Measurements from ENCODE around the gene GK2.

The GK2 gene

DNA sequence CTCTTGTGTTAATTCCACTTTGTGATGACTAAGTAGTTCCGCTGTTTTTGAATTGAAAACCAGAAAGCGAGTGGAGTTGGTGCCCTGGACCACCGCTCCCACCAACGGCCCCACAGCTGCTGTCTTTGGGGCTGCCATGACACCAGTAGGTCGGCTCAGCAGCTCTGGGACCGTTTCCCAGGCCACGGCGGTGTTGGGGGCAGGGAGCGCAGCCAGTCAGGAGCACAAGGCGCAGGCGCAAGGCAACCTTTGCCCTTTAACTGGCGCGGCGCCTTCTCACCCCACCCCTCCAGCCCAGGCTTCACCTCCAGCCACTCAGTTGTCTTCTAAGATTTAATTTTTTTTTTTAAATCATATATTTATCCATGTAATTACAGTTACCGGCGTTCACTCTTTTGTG, at the start of gene GK2:
TSS of gene GK2 (minus strand) at position 166 of the 400 bp plus-strand sequence. CDS start at position 138, 28 bp downstream.
- DNase-seq, result no peak

DNA sequence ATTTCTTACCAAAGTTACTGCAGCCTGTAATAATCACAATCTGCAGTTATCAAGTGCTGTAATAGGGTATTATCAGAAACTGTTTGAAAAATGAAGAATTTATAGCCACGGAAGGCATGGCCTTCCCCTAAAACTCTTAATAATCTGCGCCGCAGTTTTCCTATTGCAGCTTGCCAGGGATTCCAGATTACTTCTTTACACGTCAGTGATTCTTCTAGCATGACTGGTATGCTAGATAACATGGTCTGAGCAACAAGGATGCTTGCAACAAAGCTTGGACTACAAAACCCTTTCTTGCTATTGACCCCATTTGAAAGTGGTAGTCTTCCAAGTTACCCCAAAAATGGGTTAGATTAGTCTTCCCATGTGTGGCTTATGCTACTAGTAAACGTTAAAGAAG, 47.2 kb upstream of the GK2 start:
- no peak for DNase-seq

DNA sequence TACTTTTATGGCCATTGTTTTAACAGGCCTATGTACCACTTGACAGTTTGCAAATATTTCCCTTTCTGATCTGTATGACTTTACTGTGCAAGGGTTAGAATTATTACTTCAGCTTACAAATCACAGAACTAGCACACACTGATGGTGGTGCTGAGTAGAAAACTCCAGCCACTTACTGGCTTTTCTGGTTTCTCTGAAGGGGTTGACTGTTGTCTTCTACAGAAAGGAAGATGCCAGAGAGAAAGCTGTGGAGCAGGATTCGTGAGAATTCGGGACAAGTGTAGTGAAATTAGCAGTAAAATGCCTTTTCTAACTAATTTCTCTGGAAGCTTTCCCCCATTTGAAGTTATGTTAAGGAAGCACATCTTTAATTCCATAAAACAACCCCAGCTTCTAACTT, 46.6 kb upstream of the GK2 start:
- DNase-seq, result no peak

DNA sequence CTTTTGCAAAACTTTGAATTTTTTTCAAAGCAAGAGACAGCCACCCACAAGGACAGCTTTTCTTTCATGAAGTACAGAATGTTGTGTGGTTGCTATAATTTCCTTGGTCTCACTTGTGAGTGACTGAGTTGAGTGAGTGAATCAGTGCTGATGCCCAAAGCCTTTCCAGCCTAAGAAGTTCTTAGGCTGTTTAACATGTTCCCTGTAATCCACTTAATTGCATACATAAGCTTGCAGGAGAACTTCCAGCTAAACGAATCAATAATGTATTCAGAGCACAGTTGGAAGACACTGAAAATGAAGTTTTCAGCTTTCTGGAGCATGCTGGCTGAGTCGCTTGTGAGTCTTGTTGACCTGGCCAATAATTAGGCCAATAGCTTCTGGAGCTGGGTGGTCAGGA, 42.0 kb upstream of the GK2 start:
- DNase-seq, result no peak

DNA sequence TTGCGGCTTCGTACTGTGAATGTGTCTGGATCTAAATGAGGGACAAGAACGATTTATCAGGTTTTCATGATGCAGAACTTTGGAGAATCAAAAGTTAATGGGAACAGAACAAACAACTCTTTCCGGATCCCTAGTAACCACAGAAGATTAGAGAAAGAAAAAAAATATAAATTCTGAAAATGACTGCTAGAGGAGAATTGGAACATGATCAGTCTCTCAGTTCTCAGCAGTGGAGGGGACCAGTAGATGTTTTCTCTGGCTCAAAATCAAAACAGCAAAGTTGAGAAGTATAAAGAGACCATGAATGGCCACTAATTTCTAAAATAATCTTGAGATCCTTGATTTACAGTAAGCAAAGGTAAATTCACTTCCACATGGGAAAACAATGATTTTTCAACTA, 38.1 kb upstream of the GK2 start:
- DNase-seq, result no peak

DNA sequence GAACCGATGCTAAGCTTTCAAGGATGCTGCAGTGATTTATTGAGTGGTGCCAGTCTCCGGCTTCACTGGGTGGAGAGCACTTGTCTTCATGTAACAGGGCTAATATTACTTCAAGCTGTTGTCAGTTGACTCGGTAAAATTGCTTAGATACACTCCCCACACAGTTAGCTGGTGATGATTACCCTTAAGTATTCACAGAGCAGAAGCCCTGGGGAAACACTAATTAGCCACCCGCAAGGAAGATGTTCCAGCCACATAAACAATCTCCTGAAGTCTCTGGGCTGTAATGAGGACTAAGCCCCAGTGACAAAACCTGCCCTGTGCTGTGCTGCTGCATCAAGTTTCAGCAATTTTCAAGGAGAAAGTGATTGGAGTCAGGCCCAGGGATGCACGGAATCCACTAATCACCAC, 37.3 kb upstream of the GK2 start:
- no peak for DNase-seq

DNA sequence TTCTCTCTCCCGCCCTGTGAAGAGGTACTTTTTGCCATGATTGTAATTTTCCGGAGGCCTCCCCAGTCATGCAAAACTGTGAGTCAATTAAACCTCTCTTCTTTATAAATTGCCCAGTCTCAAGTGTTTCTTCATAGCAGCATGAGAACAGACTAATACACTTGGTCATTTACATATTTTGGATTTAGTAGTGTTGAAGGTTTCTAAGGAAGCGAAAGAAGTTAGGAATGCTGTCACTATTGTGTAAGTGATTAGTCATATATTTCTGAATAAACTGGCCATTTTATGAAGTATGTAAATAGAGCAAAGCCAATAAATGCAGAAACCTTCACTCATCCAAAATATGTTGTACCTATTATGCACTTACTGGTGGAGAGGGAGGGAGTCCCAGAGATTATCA, 34.4 kb upstream of the GK2 start:
- DNase-seq, result no peak

DNA sequence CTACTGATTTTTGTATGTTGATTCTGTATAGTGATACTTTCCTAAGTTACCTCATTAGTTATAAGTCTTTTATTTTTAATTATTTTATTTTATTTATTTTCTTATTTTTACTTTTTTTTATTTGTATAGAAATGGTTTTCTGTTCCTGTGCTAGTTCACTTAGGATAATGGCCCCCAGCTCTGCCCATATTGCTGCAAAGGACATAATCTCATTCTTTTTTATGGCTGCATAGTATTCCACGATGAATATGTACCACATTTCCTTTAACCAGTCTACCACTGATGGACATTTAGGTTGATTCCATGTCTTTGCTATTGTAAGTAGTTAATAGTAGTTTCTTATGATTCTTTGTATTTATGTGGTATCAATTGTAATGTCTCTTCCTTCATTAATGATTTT, 31.5 kb upstream of the GK2 start:
- no peak for DNase-seq

DNA sequence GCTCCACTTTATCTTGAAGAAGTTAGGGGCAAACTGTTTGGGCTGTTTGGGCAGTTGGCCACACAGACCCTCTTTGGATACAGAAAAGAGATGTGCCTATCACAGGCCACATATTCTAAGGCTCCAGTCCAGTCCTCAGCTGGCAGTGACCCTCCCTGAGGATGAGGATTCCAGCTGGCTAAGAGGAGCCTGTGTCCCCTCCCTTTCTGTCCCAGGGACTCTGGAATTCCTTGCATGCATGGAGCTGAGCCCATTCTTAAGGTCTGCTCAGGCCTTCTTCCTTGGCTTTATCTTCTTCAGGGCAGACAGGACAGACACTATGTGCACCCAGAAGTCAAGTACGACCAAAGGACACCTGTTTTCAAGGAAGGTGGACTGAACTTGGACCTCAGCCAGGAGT, 23.8 kb upstream of the GK2 start:
- no peak for DNase-seq

DNA sequence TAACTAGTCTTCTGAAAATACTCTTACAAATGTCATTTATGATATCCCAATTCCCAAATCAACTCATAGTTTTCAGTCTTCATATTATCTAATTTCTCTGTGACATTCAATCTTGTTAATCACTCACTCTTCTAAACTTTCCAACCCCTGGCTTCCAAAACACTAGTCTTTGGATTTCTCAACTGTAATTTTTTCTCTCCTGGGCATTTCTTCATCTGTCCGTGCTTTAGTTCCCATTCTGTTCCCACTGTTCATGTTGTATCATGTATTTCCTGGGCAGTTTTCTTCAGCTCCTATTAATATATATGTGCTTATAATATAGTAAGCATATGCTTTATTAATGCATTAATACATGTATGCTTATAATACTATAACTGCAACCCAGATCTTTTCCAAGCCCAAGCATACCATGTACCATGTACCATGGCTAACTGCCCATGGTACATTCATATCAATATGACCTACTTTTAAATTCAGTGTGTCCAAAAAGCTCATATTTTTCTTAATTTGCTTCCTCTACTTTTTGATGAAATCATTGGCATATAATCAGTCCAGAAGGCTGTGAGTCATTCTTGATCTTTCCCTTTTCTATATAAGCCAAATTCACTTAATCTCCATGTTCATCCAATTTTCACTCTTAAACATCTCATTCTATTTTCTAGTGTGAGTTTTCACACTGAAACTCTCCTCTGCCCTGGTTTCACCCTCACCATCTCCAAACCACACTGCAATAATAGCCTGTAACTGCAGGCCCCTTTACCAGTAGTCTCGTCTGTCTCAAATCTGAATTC, 21.3 kb upstream of the GK2 start:
- no peak for DNase-seq

DNA sequence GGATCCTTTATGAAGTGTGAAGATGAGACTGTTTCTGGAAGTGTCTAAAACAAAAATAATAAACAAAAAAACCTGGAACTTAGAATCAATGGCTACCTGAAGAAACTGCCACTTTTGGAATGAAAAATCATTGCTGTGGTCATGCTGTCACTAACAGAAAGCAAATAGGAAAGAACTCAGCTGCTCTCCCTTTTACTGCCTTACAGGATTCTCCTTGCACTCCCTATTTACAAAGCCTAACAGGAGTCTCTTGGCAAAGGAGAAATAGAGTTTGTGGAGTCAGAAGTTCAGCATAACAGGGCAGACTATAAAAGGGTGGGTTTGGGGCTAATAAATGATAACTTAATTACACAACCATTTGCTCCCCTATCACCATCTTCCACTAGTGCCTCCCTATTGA, 19.0 kb upstream of the GK2 start:
- DNase-seq, result no peak

DNA sequence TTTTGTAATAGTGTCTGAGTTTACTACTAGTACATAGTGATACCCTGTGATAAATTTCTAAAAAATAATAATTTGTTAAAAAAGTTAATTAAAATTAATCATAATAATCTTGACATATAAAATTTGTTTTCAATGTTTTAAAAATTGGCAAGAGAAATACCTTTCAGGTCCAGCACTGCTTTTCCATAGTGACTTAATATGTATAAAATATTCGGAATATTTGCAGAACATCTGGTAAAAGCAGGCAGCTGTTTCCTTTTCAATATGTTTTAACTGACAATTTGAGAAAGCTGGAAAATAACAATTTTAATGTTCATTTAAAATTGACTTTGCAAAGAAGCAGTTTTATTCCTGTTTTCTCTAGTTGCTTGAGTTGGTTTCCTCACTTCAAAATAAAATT, 17.6 kb upstream of the GK2 start:
- no peak for DNase-seq

DNA sequence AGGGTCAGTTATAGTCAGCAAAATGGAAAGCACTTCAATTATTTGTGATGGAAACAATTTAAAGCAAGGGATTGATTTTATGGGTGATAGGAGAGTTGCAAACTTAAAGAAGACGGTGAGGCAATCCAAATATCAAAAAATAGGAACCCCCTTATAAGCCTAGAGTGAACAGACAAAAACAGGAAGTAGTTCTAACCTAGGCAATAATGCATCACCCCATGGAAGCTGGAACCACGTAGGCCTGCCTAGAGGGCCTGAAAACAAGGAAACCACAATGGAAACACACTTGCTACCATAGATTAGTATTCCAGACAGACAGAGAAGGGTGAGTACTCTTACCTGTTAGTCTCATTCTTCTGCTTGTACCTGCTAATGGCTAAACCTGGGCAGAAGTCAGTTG, 13.5 kb upstream of the GK2 start:
- no peak for DNase-seq

DNA sequence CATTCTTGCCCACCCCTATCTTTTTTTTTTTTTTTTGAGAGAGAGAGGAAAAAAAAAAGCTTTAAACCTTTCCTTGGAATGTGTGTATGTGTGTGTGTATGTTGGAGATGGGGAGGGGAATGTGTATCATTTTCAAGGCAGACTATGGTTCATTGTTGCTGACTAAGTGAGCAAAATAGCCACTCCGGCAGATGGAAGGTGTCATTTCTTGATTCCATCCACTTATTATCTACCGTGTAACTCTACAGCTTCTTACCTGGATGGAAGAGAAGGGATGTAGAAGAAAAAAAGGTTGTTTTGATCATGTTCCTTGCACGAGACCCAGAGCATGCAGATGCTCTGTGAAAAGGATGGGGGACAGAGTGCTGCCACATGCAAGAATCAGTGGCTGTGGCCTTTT, 5.9 kb upstream of the GK2 start:
- no peak for DNase-seq

DNA sequence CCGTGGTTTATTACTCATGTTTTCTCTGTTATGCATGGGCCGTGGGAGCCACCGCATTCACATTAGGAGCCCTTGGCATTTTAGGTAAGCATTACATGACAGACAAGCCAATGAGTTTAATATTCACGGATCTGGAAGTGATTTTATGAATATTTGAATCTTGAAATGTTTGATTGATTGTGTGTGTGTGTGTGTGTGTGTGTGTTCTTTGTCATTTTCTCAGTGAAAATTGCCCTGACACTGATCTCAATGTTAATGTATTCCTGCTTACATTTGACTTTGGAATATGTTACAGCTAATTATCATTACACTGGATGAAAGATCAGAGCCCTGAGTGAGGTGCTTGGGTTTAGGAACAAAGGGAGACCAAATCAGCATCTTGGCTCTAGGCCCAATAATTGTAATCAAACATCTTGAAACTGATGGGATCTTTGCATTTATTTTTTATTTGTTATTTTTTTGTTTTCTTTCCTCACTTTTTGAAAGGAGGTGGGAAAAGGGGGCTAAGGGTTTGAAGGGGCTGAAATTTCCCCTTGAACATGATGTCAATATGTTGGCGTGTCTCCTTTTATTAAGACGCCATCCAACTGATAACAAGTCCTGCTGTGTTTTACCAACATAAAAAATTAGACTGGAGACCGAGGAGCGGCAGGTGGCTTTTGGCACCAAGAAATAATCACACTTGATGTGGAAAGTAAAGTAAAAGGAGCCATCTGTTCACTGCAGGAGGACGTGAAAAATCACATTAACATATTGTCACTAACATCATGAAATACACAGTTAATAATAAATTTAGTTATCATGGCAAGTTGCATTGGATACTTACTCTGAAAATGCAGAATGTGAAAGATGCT, 5.2 kb upstream of the GK2 start:
- no peak for DNase-seq

DNA sequence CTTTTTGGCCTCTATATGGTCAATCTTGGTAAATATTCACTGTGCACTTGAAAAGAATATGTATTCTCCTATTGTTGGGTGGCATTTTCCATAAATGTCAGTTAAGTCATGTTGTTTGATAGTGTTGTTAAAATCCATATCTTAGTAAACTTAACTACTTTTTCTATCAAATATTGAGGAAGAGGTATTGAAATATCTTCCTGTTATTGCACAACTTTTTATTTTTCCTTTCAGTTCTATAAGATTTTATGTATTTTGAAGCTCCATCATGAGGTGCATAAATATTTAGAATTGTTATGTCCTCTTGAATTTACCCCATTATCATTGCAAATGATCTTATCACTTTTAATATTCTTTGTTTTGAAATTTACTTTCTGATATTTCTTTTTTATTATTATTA, 3.4 kb downstream of the GK2 start:
- DNase-seq, result no peak

DNA sequence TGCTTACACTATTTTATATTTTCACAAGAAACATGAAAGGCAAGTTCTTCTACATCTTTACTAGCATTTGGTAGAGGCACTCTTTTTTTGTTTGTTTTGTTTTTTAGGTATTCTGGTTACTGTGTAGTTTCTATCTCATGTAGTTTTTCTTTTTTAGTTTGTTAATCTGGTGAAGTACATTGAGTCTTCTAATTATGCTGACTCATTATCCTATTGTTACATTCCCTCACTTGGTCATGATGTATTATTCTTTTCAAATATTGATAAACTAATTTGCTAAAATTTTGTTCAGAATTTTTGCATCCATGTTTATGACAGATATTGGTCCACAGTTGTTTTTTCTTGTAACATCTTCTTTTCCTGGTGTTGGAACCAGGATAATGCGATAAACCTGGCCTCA, 4.7 kb downstream of the GK2 start:
- no peak for DNase-seq

DNA sequence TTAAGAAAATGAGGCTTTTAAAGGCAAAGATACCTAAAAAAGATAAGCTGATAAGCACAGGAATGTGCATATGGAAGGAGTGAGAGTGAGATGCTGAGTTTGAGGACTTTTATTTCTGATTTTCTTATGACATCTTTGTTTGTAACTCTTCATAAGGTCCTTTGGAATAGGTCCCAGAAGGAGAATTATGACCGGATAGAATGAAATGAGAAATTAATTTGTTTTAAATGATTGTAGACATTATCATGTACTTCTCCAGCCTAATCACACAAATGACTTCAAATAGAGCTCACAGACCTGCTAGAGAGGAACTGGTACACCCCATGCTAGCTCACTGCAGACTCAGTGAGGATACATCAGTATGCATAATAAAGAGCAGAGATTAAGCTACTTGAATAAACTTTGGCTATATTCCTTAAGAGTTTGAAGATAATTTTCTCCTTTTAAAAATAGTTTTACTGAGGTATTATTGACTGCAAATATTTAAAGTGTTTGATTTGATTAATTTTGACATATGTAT, 5.6 kb downstream of the GK2 start:
- no peak for DNase-seq

DNA sequence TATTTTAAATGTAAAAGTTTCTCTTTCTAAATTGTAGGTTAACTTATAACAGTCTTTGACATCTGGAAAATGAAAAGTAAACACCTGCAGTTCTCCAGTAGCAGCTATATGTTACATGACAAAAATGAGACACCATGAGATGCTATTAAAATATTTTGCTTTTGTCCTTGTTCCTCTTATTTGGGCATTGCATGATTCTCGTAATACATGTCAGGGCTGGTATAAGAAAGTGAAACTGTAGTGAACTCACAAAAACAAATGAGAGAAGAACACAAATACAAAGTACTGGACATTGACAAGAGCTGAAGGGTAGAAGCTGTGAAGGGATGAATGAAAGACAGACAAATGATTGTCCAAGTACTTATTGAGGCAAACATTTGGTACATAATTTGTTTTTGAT, 9.0 kb downstream of the GK2 start:
- no peak for DNase-seq

DNA sequence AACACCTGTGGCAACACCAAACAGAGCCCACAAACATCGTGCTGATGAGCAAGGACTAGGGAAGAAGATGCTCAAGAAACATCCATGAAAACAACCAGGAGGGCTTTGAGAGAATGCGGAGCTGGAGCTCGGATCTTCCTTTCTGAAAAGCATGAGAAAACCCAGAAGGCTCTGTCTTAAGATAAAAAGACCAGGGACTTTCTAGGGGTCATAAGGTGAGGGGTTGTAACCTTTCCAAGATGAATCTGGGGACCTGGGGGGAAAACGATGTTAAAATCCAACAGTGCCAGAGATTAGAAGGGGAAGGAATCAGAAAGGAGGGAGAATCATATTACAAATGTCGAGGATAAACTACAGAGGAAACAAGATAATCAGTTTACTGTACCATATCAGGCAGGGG, 10.1 kb downstream of the GK2 start:
- no peak for DNase-seq

DNA sequence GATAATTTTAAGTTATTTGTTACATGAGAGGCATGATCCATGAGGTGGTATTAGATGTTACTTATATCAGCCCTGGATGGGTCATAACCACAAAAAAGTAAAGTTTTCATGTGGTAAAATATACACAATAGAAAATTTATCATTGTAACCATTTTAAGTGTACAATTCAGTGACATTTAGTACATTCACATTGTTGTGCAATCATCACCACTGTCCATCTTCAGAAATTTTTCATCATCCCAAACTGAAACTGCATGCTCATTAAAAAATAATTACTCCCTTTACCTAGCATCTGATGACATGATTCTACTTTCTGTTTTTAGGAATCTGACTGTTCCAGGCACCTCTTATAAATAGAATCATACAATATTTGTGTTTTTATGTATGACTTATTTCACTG, 11.2 kb downstream of the GK2 start:
- no peak for DNase-seq

DNA sequence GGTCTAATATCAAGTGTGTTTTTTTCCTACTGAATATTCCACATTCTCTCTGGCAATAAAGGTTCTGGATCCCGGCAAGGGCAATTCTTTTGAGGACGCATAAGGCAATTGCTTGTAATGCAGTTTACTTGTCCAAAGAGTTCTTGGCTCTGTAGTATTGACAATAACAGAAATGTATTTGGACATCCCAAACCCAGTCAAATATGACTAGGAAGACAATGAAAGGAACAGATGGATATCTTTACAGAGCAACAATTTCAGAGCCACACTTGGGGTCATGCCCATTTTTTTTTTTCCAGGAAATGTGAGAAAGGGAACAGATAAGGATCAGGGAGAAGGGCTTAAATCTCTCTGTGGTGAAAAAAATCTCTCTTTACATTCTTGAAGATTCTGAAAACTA, 12.2 kb downstream of the GK2 start:
- DNase-seq, result no peak

DNA sequence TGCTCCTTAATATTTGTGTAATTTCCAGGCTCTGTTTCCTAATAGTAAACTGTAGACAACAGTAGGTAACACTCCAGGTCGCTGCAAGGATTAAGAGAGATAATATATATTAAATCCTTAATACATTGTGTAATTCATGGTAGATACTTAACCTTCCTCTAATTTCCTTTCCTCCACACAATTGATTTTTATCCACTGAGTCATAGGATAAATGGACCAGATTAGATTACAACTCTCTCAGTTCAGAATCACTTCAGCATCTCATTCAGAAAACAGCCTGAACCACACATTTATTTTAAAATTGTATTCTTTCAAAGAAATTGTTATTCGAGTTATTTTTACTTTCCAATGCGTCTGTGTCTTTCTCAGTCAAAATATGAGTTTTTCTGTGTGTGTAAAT, 17.1 kb downstream of the GK2 start:
- no peak for DNase-seq

DNA sequence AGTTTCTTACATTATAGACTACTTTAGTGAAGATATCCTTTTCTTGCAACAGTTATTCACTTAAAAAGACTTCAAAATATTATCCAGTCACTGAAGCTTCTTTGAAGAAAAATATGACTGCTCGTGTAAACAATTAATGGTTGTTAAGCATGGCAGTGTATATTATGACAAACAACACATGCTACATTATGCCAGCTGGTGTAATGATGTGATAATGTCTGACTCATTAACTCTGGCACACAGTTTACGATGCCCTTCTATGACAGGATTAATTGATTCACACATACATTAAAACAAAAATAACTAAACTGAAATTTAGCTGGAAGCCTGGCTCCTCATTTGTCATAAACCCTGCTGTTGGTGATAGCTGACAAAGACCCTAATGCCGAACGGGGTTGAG, 22.4 kb downstream of the GK2 start:
- DNase-seq, result no peak

All from activated CD8-positive, alpha-beta memory T cell treated with anti-CD3 and anti-CD28 coated beads, Interleukin-2, amount 50 U/mL, for 4 hours (primary cell).